HG02970 (cell line): ENCODE results near the gene PPP4R3B.
A peak's percentile ranks its signal among the peaks of the same experiment; 100 is the strongest.

Experiments used
- ATAC-seq: cut with Tn5 transposase; IDR thresholded peaks from one replicate; pipeline ENCODE4 v1.9.1; 2021; ENCODE audit warnings: mild to moderate bottlenecking, moderate library complexity, moderate number of reproducible peaks; ENCODE audit not compliant: unreplicated experiment, low FRiP score

Gene PPP4R3B

DNA sequence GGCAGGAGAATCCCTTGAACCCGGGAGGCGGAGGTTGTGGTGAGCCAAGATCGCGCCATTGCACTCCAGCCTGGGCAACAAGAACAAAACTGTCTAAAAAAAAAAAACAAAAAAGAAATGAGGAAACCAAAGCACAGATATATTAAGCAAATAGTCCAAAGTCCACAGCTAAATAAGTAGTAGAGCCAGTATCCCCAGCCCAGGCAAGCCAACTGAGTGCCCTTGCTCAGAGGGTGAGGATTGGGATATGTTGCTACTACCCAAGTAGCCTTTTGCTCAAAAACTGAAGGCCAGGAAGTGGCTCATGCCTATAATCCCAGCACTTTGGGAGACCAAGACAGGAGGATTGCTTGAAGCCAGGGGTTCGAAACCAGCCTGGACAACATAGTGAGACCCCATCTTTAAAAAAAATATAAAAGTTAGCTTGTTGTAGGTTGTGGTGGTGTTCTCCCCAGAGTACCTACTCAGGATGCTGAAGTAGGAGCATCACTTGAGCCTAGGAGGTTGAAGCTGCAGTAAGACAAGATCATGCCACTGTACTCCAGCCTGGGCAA is 92.5 kb downstream of the PPP4R3B start:
- ATAC-seq, result no peak

DNA sequence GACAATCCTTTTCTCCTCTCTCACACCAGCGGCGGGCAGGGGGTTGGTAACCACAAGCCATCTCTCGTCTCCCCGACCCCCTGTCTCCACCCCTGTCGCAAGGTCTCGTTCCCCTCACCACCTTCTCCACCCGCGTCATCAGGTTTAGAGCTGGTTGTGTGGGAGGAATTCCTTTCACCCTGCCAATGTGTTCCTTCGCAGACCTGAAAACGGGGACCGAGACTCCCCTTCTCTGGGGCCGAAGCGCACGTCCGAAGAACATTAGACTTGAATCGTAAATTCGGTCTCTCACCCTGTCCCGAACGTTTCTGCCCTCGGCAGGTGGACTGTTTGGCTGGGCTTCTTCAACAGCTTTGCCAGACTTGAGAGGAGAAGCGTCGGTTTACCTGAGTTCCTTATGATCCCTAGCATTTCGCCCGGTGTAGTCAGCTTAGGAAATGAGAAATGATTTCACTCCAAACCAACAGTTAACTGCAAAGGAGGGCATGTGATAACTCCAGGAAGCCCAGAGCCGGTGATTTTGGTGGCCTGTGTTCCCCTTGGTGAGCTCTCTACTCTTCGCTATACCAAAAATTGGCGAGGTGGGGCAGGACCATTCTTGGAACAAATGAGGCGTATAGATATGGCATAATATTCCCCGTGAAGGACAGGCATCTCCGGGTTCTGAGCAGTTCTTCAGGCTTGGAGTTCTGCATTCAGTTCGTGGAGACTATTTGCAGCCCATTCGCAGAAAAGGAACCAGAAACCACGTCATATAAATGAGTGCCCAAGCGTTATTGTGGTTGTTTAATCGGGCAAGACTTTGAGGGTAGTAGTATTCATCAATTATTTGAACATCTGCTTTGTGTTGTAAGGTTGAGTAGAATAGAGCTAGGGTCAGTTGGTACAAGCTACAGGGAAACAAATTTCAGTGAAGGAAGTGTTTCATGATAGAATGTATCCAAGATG is 97.2 kb downstream of the PPP4R3B start:
- ATAC-seq, result no peak

DNA sequence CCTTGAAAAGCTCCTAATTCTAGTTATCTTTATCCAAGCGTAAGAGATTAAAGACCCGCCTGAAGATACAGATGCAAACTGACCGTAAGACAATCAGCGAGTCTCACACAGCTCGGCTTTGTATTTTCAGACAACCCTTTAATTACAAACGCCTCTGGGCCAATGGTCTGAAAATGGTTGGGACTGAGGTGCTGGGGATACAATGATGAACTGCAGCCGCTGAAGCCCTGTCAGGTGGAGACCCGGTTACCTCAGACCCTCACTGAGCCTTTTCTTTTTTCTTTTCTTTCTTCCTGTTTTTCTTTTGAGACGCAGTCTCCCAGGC is 98.6 kb downstream of the PPP4R3B start:
- ATAC-seq, result peak; percentile 19

DNA sequence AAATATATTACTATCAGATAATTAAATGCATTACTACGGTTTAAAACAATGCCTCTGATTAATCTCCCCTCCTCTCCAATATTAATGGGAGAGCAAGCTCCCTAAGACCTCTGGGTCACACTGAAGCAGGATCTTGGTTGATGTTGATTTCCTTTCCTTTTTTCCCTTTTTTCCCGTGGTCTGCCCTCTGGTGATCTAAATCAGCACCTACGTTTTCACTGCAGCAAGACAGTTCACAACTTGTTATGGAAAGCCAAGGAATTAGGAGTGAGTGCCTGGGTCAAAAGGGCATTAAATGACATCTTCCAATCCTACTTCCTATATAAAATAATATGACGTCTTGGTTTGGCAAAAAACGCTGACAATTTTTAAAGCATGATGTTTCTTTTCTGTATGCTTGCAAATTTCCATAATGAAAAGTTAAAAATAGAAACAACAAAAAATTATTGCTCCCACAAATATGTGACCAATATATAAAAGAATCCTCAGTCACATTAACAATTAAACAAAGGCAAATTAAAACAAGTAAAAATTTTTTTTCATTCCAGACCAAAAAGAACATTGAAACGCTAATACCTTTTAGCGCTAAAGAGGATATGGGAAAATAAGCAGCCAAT is 105.8 kb downstream of the PPP4R3B start:
- no peak for ATAC-seq

DNA sequence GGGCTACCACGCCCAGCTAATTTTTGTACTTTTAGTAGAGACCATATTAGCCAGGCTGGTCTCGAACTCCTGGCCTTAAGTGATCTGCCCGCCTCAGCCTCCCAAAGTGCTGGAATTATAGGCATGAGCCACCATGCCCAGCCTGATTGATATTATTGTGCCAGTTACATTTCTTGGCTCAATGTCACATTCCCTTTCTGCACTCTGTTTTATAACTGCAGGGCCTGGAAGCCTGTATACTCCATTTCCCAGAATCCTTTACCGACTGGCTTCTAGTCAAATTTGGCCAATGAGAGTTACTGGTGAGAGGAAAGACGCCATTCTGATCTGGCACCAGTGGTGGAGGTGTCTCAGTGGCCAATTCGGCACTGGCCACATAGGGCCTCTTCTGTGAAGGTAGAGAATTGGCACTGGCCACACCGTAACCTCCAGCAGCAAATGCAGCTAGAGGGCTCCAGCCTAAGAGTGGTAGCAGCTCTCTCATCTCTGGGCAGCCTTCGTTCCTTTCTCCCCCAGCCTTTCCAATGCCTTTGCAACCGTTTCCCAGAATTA is 114.8 kb downstream of the PPP4R3B start:
- ATAC-seq, result no peak

DNA sequence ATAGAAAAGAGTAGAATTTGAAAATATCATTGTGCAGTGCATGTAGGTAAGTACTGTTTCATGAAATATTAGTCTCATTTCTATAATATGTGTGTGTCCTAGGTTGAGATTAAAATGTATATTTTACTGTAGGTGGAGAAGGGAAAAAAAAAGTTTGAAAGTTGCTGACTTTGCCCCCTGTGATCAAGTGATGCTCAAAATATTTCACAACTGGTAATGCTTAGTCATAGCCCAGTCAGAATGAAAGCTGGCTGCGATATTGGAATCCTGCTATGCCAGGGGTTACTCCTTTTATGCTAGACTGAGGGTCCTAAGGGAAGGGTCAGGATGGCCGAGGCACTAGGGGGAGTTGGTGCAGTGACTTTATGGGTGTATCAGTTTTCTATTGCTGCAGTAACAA is 117.4 kb downstream of the PPP4R3B start:
- ATAC-seq, result no peak

DNA sequence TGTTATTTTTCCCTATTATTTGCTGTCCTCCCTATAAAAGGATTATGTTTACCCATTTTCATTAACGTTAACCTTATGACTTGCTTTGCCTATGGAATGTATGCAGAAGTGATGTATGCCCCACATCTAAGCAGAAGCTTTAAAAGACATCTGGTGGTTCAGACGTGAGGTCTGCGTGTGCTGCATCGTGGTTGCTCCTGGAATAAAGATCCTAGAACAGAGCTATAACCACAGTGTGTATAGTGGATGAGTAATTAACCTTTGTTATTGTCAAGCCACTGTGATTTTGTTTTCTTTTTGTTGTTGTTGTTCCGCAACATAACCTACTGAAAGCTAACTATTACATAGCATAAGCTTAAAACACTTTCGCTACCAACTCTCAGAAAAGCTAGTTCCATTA is 118.8 kb downstream of the PPP4R3B start:
- no peak for ATAC-seq
